CD14-positive monocyte (primary cell): ENCODE measurements around the gene CYBB. TPM values are rescaled to one million over a fixed set of nuclear protein-coding genes. Genes with fewer than 3 reads are reported as not detected.
A peak's percentile ranks its signal among the peaks of the same experiment; 100 is the strongest.

Experiments
- DNase-seq, 3 donors: peaks; one replicate each; pipeline ENCODE4 v3.0.0-alpha.2; 2011 to 2022
- H2AFZ ChIP-seq: 2 replicates; pipeline ENCODE4 v1.6.0; 2012; ENCODE audit warnings: mild to moderate bottlenecking, low read depth, low read length, inconsistent platforms; ENCODE audit not compliant: insufficient read depth, poor library complexity, severe bottlenecking
- H3K27ac ChIP-seq, 2 donors: 1 replicate in 1 of 2; 2 replicates in 1 of 2; pipeline ENCODE4 v1.5.1; 2012 to 2013; ENCODE audit warnings: low read length in 2 of 2, control low read depth in 1 of 2, inconsistent platforms in 1 of 2, low read depth in 1 of 2, mild to moderate bottlenecking in 1 of 2
- H3K27me3 ChIP-seq, 2 donors: one replicate each; pipeline versions ENCODE4 v1.6.0 to v1.6.1; 2011 to 2013; ENCODE audit warnings: low read length in 2 of 2; ENCODE audit not compliant: control insufficient read depth in 2 of 2, insufficient read depth in 2 of 2
- H3K36me3 ChIP-seq, 2 donors: replicated peaks in 1 of 2; 1 replicate in 1 of 2; 2 replicates in 1 of 2; pipeline versions ENCODE4 v1.5.1 to v1.6.1; 2012 to 2013; ENCODE audit warnings: low read length in 2 of 2, control low read depth in 1 of 2, inconsistent platforms in 1 of 2, mild to moderate bottlenecking in 1 of 2; ENCODE audit not compliant: insufficient read depth in 2 of 2, control insufficient read depth in 1 of 2
- H3K4me1 ChIP-seq, 2 donors: 1 replicate in 1 of 2; 2 replicates in 1 of 2; pipeline versions ENCODE4 v1.5.1 to v1.6.1; 2012 to 2013; ENCODE audit warnings: low read length in 2 of 2, control low read depth in 1 of 2, inconsistent platforms in 1 of 2, mild to moderate bottlenecking in 1 of 2, moderate library complexity in 1 of 2; ENCODE audit not compliant: insufficient read depth in 2 of 2, control insufficient read depth in 1 of 2
- H3K4me2 ChIP-seq: replicated peaks from 2 replicates; pipeline ENCODE3; 2012; ENCODE audit warnings: low read length, moderate library complexity, mild to moderate bottlenecking; ENCODE audit not compliant: poor library complexity, severe bottlenecking; ENCODE audit errors: extremely low read depth
- H3K4me3 ChIP-seq, 3 experiments: fragments of 200-600 bp in 1 of 3; sonication (generic) in 1 of 3; replicated peaks in 1 of 3; 1 replicate in 2 of 3; 2 replicates in 1 of 3; pipeline ENCODE4 v1.5.1; 2011 to 2013; ENCODE audit warnings: low read length in 3 of 3, mild to moderate bottlenecking in 3 of 3, control low read depth in 2 of 3, low read depth in 2 of 3, inconsistent platforms in 1 of 3, moderate library complexity in 1 of 3
- H3K79me2 ChIP-seq: 2 replicates; pipeline ENCODE4 v1.6.0; 2012; ENCODE audit warnings: mild to moderate bottlenecking, control low read depth, inconsistent platforms, low read length, moderate library complexity; ENCODE audit not compliant: insufficient read depth
- H3K9ac ChIP-seq: 2 replicates; pipeline ENCODE4 v1.6.0; 2017; ENCODE audit warnings: low read length, mild to moderate bottlenecking; ENCODE audit not compliant: insufficient read depth, poor library complexity, severe bottlenecking
- H3K9me3 ChIP-seq, 2 donors: replicated peaks in 1 of 2; 1 replicate in 1 of 2; 2 replicates in 1 of 2; pipeline versions ENCODE4 v1.5.1 to v1.6.1; 2012 to 2013; ENCODE audit warnings: low read length in 2 of 2, control low read depth in 1 of 2; ENCODE audit not compliant: control insufficient read depth in 1 of 2, insufficient read depth in 1 of 2
- H4K20me1 ChIP-seq: 2 replicates; pipeline ENCODE4 v1.6.0; 2012; ENCODE audit warnings: mild to moderate bottlenecking, low read length, control low read depth, moderate library complexity; ENCODE audit not compliant: insufficient read depth
- H3K27ac Mint-ChIP-seq, 7 donors: one replicate each; pipeline ENCODE4 v1.8.0; 2020; ENCODE audit warnings: mild to moderate bottlenecking in 7 of 7, mixed read lengths in 7 of 7, moderate library complexity in 6 of 7, inconsistent platforms in 2 of 7
- H3K27me3 Mint-ChIP-seq, 3 donors: one replicate each; pipeline ENCODE4 v1.8.0; 2021 to 2022; ENCODE audit warnings: low read depth in 3 of 3, mild to moderate bottlenecking in 3 of 3, mixed read lengths in 3 of 3, moderate library complexity in 3 of 3, inconsistent platforms in 1 of 3
- H3K36me3 Mint-ChIP-seq, 2 donors: one replicate each; pipeline ENCODE4 v1.8.0; 2020; ENCODE audit warnings: mixed read lengths in 2 of 2, inconsistent platforms in 1 of 2, mild to moderate bottlenecking in 1 of 2
- H3K4me1 Mint-ChIP-seq: one replicate; pipeline ENCODE4 v1.8.0; 2020; ENCODE audit warnings: mild to moderate bottlenecking, mixed read lengths
- H3K4me3 Mint-ChIP-seq, 2 donors: one replicate each; pipeline ENCODE4 v1.8.0; 2020; ENCODE audit warnings: mild to moderate bottlenecking in 2 of 2, mixed read lengths in 2 of 2, moderate library complexity in 1 of 2
- H3K9me3 Mint-ChIP-seq, 7 donors: one replicate each; pipeline ENCODE4 v1.8.0; 2020 to 2022; ENCODE audit warnings: mixed read lengths in 7 of 7, mild to moderate bottlenecking in 6 of 7, moderate library complexity in 6 of 7, inconsistent platforms in 2 of 7
- CTCF ChIP-seq: fragments of 200-600 bp; IDR thresholded peaks from one replicate; pipeline ENCODE4 v1.8.0; 2022; ENCODE audit warnings: antibody characterized with exemption, mild to moderate bottlenecking
- WGBS: methylation state at CpG from one replicate; pipeline ENCODE4 v1.1.5; 2013; ENCODE audit warnings: missing lambda C conversion rate; ENCODE audit not compliant: insufficient coverage; 5-methylcytosine and 5-hydroxymethylcytosine counted together
- intact Hi-C, 2 donors: fragments of 100-400 bp; cut with micrococcal nuclease; formaldehyde crosslinking; loops; one replicate each; pipeline versions ENCODE4 v1.15.0 to v1.15.1; 2023
- polyA plus RNA-seq, 3 donors: library from polyadenylated mRNA; depleted of rRNA in 1 of 3; unstranded in 2 of 3; stranded (reverse) in 1 of 3; fragments of 300-500 nt in 2 of 3; fragments of >200 nt in 1 of 3; fragmentation: Illumina TruSeq in 2 of 3; gene quantifications; 1 replicate in 2 of 3; 2 replicates in 1 of 3; pipeline ENCODE4 v1.2.3, GENCODE V29; 2012 to 2021

Gene CYBB
- polyA plus RNA-seq, 3 donors, result 328 to 851 (median 842) TPM

- peaks cover 0 to 2% of the 10 kb centered on the region in 2 donors for H3K36me3 Mint-ChIP-seq
- no peak overlapping the region for H2AFZ ChIP-seq
- no peaks in the 10 kb centered on the region for H4K20me1 ChIP-seq
- H3K4me3 Mint-ChIP-seq, result no peak overlapping the region
- DNase-seq, result no peak
- H3K9ac ChIP-seq, result no peak overlapping the region
- intact Hi-C loops, result loop anchor here (5.0 to 10.0 kb wide), 2 partner anchors 77 to 80 kb away; no protein-coding TSS in a partner anchor
- peaks cover 0 to 2% of the 10 kb centered on the region in 2 donors for H3K27me3 ChIP-seq
- no peaks in the 10 kb centered on the region for H3K9me3 Mint-ChIP-seq
- no peak overlapping the region for H3K4me3 ChIP-seq
- no peaks in the 10 kb centered on the region for H3K36me3 ChIP-seq
- H3K27ac ChIP-seq, result no peak overlapping the region
- no peak for TF ChIP-seq CTCF
- H3K4me1 Mint-ChIP-seq, result peaks cover 46% of the 10 kb centered on the region
- H3K79me2 ChIP-seq, result no peaks in the 10 kb centered on the region
- WGBS, result no CpG with 5 or more reads among the region's 1 CpG
- H3K27ac Mint-ChIP-seq, result peak overlapping the region in 3 of 7 donors; percentile 39 to 85 (median 54)
- H3K4me1 ChIP-seq, result peaks cover 26 to 36% of the 10 kb centered on the region in 2 donors
- no peaks in the 10 kb centered on the region for H3K9me3 ChIP-seq
- peak overlapping the region; percentile 13 for H3K4me2 ChIP-seq
- peaks cover 0 to 13% (median 0%) of the 10 kb centered on the region in 3 donors for H3K27me3 Mint-ChIP-seq
Observed at GRCh38 chrX:37824491-37825214, 44.8 kb downstream of the CYBB start.

- Mint-ChIP-seq H3K9me3 (no peaks in the 10 kb centered on the region), H3K36me3 (peaks cover 0 to 2% of the 10 kb centered on the region in 2 donors), H3K27ac (peak overlapping the region in 2 of 7 donors; percentile 54 to 85), H3K4me3 (peak overlapping the region in 1 of 2 donors; percentile 21), H3K27me3 (peaks cover 0 to 10% (median 0%) of the 10 kb centered on the region in 3 donors), H3K4me1 (peaks cover 49% of the 10 kb centered on the region)
- no peak overlapping the region for H3K4me3 ChIP-seq
- peak overlapping the region; percentile 13 for H3K4me2 ChIP-seq
- H3K9ac ChIP-seq, result no peak overlapping the region
- no peak overlapping the region for H2AFZ ChIP-seq
- no peak overlapping the region for H3K27ac ChIP-seq
- H3K27me3 ChIP-seq, result peaks cover 0 to 2% of the 10 kb centered on the region in 2 donors
- DNase-seq, result peak; percentile 29 to 57 (median 45)
- no peaks in the 10 kb centered on the region for H4K20me1 ChIP-seq
- intact Hi-C loops, result loop anchor here (5.0 to 10.0 kb wide), 2 partner anchors 78 to 81 kb away; no protein-coding TSS in a partner anchor
- peak; percentile 77 for TF ChIP-seq CTCF
- no peaks in the 10 kb centered on the region for H3K79me2 ChIP-seq
- no peaks in the 10 kb centered on the region for H3K9me3 ChIP-seq
- H3K4me1 ChIP-seq, result peaks cover 28 to 42% of the 10 kb centered on the region in 2 donors
- no CpG with 5 or more reads among the region's 3 CpGs for WGBS
- H3K36me3 ChIP-seq, result no peaks in the 10 kb centered on the region
Observed at GRCh38 chrX:37825215-37825842, 45.5 kb downstream of the CYBB start.
